GM18507 (cell line): ENCODE measurements around the gene NEGR1.

Source experiments
- DNase-seq: peaks from one replicate; pipeline ENCODE4 v3.0.0; 2011; ENCODE audit warnings: low read depth; ENCODE audit not compliant: insufficient read length; ENCODE audit errors: extremely low spot score
- FAIRE-seq: peaks from 2 replicates; lab custom pipeline; 2011; peaks lifted over from hg19 to GRCh38; lab: Jason Lieb, UNC

Gene NEGR1

DNA sequence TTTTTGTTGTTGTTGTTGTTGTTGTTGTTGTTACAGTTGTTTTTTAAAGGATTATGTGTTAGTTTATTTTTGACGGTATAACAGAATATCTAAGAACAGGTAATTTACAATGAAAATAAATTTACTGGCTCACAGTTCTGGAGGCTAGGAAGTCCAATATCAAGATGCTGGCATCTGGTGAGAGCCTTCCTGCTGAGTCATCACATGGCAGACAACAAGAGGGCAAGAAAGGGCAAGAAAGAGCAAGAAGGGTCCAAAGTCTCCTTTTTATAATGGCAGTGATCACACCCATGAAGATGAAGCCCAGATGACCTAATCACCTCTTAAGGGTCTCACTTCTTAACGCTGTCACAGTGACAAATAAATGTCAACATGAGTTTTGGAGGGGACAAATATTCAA lies 142.1 kb downstream of the NEGR1 start:
- no peak for DNase-seq

DNA sequence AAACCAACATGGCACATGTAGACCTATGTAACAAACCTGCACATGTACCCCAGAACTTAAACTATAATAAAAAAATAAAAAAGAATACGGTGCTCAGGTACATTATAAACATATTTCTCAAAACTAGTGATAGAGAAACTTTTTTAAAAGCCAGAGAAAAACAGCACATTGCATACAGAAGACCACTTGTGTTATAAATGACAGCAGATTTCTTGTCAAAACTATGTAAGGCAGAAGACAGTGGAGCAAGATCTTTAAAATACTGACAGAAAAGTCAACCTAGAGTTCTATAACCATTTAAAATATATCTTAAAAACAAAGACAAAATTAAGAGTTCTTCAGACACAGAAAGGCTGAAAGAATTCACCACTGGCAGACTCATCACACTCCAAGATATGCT lies 144.7 kb downstream of the NEGR1 start:
- FAIRE-seq (no peak), DNase-seq (no peak)

More for the DNA sequence above, 142.1 kb downstream of the NEGR1 start:
- no peak for FAIRE-seq

DNA sequence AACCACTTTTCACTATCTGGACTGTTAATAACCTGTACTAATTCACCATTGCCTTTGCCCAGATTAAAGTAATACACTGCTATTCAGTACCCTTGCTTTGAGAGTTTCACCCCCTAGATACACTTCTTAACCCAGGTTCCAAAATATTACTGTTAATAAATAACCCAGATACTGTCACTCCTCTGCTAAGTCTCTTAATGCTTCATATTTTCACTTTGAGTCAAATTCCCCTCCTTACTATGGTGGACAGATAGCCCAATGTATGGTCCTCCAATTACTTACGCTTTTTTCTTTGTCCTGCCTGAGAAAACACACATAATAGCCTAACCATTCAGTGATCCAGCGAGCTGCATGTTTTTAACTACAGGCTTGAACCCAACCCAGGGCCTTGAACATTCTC lies 152.5 kb downstream of the NEGR1 start:
- FAIRE-seq (no peak), DNase-seq (no peak)

DNA sequence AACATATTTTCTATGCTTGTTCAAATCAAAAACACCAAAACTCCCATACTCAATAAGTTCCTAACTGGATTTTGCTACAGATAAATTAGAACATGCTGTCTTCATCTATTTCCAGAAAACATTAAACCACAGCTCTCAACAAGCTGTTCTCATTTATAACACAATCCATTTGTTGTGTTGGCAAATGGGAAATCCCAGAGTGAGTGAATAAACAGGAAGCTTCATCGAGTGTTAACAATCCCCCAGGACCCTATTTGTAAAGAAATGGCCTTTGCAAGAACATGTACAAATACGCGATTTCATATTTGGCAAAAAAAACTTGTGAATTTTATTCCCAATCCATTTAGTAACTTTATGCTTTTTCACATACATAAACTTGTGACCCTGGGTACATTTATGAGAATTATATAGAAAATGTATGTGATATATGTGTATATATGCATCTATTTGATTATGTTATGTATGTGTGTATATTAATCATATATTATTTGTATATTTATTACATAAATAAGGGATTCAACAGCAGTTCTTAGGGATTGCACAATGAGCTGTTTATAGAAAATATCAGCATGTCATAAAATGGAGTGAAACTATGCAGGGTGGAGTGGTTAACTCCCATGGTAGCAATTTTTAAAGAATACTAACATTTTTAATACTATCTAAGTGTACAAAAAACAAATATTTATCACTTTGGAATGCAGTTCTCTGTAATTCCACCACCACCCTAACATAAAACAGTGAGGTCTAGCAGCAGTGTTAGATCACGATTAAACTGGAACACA lies 160.0 kb downstream of the NEGR1 start:
- FAIRE-seq (no peak), DNase-seq (no peak)

DNA sequence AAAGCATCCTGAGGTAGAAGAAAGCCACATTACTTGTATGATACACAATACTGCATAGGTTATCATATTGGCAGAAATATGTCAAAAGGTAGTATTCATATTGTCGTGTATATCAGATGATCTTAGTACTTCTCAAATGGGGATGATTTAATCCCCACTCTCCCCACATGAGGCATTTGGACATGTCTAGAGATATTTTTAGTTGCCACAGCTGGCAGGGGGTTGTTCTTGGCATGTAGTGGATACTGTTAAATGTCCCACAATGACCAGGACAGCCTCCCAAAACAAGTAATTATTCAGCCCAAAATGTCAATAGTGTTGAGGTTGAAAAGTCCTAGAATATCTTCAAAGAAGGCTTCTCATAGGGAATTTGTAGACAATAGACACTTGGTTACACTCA lies 162.8 kb downstream of the NEGR1 start:
- no peak for FAIRE-seq
- DNase-seq: no peak

DNA sequence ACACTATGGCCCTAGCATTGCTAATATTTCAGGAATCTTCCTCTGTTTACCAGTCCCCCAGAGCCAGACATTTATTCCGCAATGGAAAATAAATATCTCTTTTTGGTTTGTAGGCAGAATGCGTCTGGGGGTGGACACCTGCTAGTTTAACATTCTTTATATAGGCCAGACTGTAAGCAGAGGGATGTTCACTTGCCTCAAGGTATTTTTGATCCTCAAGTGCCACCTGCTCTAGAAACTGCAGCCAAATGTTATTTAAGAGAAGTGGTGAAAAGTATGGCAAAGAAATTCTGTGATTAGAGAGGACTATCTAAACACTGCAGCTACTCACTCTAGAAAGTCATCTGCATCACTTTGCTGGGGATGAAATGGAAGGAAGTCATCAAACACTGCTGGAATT lies 164.7 kb downstream of the NEGR1 start:
- FAIRE-seq: no peak
- no peak for DNase-seq

DNA sequence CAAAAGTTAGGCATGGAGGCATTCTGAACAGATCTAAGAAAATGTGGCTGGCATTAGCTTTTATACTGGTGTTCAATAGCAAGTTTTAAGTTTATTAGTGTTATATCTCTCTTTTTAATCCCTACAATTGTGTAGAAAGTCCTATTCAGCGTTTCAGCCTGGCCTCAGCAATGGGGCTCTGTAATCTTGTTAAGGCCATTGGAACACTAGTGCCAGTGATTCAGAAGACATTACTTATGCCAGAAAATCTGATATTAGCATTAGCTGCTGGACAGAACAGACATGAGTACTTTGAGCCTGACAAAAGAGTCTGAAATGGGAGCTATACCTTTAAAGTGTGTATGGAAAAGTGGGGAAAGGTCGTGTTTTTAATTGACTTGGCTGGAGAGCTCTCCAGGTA lies 167.0 kb downstream of the NEGR1 start:
- DNase-seq (no peak), FAIRE-seq (no peak)

DNA sequence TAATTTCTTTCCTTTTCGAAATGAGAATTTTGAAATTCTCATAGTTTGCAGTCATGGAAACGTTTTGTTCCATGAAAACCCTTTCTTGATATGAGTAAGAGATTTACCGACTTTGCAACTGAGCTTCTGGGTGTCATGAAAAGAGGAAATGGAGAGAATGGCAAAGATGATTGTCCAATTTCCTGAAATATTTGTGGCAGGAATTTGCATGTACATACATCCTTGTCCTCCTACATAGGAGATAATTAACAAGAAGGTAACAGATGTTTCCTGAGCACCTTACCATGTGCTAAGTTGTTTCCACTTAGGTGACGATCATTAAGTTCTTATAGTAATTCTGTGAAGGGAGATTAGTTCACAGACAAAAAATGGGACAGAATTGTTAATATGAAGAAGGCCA lies 170.7 kb downstream of the NEGR1 start:
- DNase-seq (no peak), FAIRE-seq (no peak)

DNA sequence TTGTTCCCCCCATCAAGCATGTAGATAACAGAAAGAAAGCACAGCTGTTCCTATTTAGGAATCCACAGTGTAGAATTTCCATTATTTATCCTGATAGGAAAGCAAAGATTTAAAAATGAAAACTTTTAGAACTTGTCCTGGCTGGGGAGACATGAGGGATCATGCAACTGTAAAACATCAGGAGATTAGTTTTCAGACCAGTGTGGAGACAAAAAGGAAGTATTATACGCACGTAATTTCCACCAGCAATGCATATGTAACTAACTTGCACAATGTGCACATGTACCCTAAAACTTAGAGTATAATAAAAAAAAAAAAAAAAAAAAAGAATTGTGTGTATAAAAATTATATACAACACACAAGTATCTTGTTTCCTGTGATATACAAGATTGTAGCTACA lies 172.4 kb downstream of the NEGR1 start:
- DNase-seq (no peak), FAIRE-seq (no peak)

DNA sequence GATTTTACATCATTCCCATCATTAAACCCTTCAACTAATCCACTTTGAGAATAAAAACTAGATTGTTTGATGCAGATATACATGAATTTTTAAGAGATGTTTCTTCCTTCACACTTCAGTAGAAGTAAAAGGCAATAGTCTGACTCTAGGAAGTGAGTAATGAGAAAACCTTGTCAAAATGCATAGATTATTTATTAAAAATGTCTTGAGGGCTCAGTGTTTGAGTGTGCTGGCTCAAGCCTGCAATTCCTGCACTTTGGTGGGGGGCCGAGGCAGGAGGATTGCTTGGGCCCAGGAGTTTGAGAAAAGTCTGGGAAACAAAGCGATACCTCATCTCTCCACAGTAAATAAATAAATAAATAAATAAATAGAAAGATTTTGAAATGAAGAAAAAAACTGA lies 177.1 kb downstream of the NEGR1 start:
- FAIRE-seq: no peak
- no peak for DNase-seq

DNA sequence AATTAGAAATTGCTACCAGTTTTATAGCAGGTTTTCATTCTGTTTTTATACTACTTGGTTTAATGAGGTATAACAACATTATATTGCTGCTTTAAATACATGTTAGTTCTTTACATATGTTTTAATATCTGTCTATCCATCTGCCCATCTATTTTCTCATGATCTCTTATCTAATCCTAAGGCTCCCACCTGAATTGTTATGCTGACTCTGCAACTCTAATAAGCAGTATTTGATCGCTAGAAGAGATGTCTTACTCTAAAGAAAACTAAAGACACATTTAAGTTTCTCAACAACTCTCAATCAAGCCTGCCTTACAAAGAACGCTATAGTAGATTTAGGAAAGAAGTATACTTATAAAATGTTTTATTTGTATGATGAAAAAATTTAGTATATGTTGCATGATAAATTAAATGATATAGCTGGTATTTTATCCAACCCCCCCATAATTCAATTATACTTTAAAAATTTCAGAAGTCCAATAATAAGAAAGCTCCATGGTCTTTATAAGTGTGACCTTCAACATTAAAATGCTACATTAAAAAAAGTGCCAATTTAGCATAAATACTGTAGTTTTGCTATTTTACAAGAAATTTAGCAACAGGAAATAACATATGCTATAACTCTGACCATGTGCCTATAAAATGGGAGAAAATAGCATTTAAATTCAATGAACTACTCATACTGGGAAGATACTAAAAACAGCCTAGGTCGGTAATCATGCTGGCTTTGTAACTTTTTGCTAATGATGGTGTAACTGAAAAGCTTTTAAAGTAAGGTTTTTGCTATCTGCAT lies 180.3 kb downstream of the NEGR1 start:
- FAIRE-seq (no peak), DNase-seq (no peak)

DNA sequence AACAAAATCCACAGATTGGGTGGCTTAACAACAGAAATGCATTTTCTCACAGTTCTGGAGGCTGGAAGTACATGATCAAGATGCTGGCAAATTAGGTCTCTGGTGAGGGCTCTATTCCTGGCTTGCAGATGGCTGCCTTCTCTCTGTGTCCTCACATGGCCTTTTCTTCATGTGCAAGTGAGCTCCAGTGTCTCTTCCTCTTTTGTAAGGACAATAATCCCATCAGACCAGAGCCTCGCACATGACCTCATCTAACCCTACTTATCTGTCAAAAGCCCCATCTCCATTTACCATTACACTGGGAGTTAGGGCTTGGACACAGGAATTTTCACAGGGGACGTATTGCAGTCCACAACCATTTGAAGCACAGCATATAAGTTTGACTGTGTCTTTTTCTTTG lies 181.6 kb downstream of the NEGR1 start:
- FAIRE-seq (no peak), DNase-seq (no peak)

DNA sequence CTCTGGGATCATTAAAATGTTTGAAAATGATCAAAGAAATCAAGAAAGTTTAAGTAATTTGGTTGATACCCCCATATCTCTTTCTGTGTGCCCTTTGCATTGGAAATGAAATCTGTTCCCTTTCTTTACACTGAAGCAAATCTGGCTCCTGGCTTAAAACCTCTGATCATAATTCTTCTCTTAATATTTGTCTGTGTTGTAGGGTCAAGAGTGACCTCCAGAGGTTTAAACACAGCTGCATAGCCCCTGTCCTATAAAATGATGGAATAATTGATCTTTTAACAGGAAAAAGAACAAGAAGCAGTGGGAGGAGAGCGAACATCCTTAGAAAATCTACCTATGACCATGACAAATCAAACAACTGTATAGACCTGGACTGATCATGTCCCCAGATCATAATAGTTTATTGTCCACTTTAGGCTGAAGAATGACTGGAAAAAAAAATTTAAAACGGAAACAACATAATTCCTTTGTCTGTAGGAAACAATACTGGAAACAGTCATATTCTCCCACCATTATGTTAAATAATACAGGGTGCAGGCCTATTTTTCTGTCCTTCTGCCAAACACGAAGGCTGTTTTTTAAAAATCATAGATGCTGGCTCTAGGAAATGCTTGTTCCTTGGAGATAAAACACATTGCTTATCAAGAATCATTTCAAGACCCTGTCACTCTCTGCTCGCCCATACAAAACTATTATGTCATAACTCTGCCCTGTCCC lies 184.3 kb downstream of the NEGR1 start:
- FAIRE-seq (no peak), DNase-seq (no peak)

DNA sequence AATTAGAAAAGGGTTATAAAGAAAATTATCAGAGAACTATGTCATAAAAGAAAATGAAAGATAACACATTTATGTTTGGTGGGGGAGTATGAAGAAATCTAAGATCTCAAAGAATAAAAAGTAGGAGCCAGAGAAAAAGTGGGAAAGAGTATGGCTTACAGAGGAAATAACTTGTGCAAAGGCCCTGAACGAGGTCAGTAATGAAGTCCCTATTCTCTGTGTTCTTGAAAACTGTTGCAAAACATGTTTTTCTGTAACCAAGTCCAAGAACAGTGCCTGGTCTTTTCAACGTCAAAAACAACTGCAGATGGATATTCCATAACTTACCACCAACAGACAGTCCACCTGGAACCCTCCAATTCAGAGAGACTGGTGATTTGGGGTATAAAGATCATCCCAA lies 188.1 kb downstream of the NEGR1 start:
- FAIRE-seq (no peak), DNase-seq (no peak)

DNA sequence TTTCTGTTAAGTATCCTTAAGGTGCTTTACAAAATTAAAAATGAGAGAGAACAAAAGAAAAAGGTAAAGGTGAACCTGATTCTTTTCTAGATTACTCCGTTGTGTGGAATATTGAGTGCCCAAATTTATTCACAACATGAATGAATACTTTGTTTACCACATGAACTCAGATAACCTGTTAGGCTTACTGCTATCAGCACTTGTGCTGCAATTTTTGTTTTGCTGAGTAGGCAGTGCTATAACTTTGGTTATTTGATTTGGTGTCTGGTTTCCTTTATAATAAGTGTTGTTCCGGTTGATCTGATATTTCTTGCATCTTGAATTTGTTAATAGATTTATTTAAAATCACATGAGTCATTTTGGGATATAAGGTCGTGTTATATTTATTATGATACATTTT lies 195.9 kb downstream of the NEGR1 start:
- no peak for DNase-seq

DNA sequence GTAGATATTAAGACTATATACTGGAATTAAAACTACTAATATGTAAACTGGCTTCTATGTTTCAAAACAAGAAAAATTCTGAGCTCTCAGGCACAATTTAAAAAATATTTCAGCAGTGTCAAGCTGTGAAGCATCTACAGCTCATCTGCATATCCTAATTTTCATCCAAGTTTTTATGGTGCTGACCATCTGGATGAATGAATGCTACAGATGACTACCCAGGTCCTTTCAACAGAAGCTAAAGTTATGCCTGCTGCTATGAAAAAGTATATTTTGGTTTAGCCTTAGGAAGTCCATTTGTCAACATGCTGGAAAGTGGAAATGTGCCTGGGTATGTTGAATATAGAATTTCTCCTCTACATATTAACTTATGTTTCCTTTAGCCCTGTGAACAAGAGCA lies 206.9 kb downstream of the NEGR1 start:
- DNase-seq (no peak), FAIRE-seq (no peak)

More for the DNA sequence above, 195.9 kb downstream of the NEGR1 start:
- no peak for FAIRE-seq

DNA sequence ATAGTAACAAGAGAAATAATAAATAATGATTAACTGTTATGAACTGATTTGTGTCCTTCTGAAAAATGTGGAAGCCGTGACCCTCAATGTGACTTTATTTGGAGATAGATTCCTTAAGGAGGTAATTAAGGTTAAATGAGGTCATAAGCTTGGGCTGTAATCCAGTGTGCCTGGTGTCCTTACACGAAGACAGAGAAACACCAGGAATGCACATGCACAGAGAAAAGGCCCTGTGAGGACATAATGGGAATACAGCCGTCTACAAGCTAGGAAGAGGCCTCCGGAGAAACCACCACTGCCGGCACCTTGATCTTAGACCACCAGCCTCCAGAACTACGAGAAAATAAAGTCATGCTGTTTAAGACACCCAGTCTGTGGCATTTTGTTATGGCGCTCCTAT lies 215.9 kb downstream of the NEGR1 start:
- DNase-seq (no peak), FAIRE-seq (no peak)

DNA sequence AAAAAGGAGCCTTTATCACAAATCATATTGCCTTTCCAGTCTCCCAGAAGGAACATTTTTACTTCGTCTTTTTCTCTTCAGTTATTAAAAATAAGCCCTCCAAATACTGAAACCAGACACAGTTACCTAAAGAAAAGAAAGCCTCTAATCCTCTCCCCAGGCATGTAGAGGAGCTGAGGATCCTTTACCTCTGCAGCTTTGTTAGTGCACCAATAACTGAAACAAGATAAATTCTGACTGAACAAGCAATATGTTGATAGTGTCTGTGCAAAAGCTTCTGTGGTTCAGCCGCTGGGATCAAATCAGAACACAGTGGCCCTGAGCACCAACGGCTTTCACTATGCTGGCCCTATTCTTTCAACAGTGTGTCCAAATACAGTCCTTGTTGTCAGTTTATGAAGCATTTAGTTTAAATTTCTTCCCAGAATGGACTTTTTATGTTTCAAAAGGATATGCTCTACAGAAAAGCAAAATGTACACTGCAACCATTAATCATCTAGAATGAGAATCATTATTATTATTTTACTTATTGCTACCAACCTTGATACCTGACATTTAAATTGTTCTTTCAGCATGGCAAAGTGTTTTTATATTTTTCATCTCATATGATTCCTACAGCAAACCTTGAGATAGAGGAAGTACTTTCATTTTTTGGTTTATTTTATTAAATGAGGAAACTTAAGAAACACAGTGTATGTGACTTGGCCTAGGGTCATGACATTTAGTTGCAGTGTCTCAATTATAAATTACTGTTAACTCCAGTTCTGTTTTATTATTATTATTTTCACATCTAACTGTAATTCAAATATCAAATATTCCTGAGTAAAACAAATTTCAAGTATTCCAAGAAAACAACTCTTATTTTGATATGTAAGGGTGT lies 217.9 kb downstream of the NEGR1 start:
- no peak for FAIRE-seq

DNA sequence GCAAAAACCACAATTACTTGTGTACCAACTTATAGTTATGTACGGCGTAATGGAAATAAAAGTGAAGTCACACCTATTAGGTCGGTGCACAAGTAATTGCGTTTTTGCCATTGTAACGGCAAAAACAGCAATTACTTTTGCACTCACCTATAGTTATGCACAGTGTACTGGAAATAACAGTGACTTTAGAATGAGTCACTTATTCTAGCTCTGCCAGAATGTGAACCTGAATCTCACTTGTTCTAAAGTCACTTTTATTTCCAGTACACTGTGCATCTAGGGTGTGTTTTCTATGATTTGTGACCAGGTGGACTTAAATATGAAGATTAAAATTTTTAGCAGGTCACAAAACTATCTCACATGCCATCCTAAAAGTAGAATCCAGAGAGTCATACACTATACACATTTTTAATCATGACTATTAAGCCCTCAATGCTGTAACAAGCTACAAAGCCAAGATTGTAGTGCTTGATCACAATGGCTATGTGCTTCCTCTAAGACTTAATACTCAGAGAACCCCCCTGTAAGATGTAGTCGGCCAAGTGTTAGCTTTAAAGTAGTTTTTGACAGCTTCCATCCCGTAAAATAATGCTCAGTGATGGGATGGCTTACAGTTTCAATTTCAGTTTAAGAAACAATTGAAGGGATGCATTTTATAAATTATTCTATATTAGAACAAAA lies 218.8 kb downstream of the NEGR1 start:
- FAIRE-seq (no peak), DNase-seq (no peak)

More for the DNA sequence above, 217.9 kb downstream of the NEGR1 start:
- DNase-seq: no peak
